OCI-LY1 (cell line): ENCODE data around the gene TPM1.

Experiments used
- H2AFZ ChIP-seq: fragments of 200-600 bp; sonication (generic), shearing (Covaris generic); 2 replicates; pipeline ENCODE4 v1.6.0; 2014; ENCODE audit warnings: antibody characterized with exemption, mild to moderate bottlenecking, low read length
- H3F3A ChIP-seq: fragments of 200-600 bp; sonication (generic), shearing (Covaris generic); 2 replicates; pipeline ENCODE4 v1.6.0; 2014; ENCODE audit warnings: mild to moderate bottlenecking, antibody characterized with exemption, low read length, moderate library complexity; ENCODE audit not compliant: insufficient read depth
- H3K27ac ChIP-seq: fragments of 200-600 bp; sonication (generic); 2 replicates; pipeline ENCODE4 v1.5.1; 2014; ENCODE audit warnings: low read length, mixed run types, mild to moderate bottlenecking, low read depth; ENCODE audit not compliant: poor library complexity, severe bottlenecking
- H3K27me3 ChIP-seq: fragments of 200-600 bp; sonication (generic); 2 replicates; pipeline ENCODE4 v1.6.0; 2014; ENCODE audit warnings: antibody characterized with exemption, mild to moderate bottlenecking, low read length, moderate library complexity; ENCODE audit not compliant: insufficient read depth
- H3K36me3 ChIP-seq: fragments of 200-600 bp; sonication (generic); 2 replicates; pipeline ENCODE4 v1.6.1; 2014; ENCODE audit warnings: mild to moderate bottlenecking, antibody characterized with exemption, low read length, moderate library complexity, mixed read lengths; ENCODE audit not compliant: insufficient read depth
- H3K4me1 ChIP-seq: fragments of 200-600 bp; sonication (generic); 2 replicates; pipeline ENCODE4 v1.5.1; 2014; ENCODE audit warnings: mild to moderate bottlenecking, low read length, moderate library complexity; ENCODE audit not compliant: insufficient read depth, severe bottlenecking
- H3K4me2 ChIP-seq: fragments of 200-600 bp; sonication (generic), shearing (Covaris generic); 2 replicates; pipeline ENCODE4 v1.6.1; 2014; ENCODE audit warnings: low read length
- H3K4me3 ChIP-seq: fragments of 200-600 bp; sonication (generic); 2 replicates; pipeline ENCODE4 v1.5.1; 2014; ENCODE audit warnings: low read length, low read depth, mild to moderate bottlenecking, mixed read lengths; ENCODE audit not compliant: poor library complexity, severe bottlenecking
- H3K79me2 ChIP-seq: fragments of 200-600 bp; shearing (Covaris generic); 2 replicates; pipeline ENCODE4 v1.6.1; 2016; ENCODE audit warnings: mixed run types, low read length, mixed read lengths; ENCODE audit not compliant: insufficient read depth
- H3K9ac ChIP-seq: fragments of 200-600 bp; sonication (generic), shearing (Covaris generic); 2 replicates; pipeline ENCODE4 v1.6.1; 2014; ENCODE audit warnings: mild to moderate bottlenecking, low read length, mixed read lengths
- H3K9me2 ChIP-seq: fragments of 200-600 bp; sonication (generic), shearing (Covaris generic); 2 replicates; pipeline ENCODE4 v1.6.1; 2014; ENCODE audit warnings: low read depth, mild to moderate bottlenecking, low read length, mixed read lengths
- H3K9me3 ChIP-seq: fragments of 200-600 bp; shearing (Covaris generic); 2 replicates; pipeline ENCODE4 v1.6.1; 2014; ENCODE audit warnings: low read length, mixed read lengths
- H4K20me1 ChIP-seq: fragments of 200-600 bp; sonication (generic), shearing (Covaris generic); 2 replicates; pipeline ENCODE4 v1.6.0; 2016; ENCODE audit warnings: mild to moderate bottlenecking, low read length; ENCODE audit not compliant: insufficient read depth
- CTCF ChIP-seq: fragments of 200-600 bp; sonication (generic), shearing (Covaris generic); IDR thresholded peaks from 2 replicates; pipeline ENCODE4 v1.5.1; 2017; ENCODE audit warnings: mild to moderate bottlenecking, antibody characterized with exemption, low read length, moderate library complexity, mixed read lengths
- EZH2 ChIP-seq: fragments of 200-600 bp; sonication (generic), shearing (Covaris generic); IDR thresholded peaks from 2 replicates; pipeline ENCODE4 v1.8.0; 2017; ENCODE audit warnings: borderline replicate concordance, mixed run types, mild to moderate bottlenecking, antibody characterized with exemption, low read length, moderate library complexity, mixed read lengths

Gene TPM1

GRCh38 chr15:63010386-63010785, 32.2 kb upstream of the TPM1 start:
- no peak overlapping the region for H2AFZ ChIP-seq

GRCh38 chr15:63010920-63011693, 31.4 kb upstream of the TPM1 start:
- Histone ChIP-seq H3K27ac (no peak overlapping the region), H3K4me3 (no peak overlapping the region), H3K79me2 (no peaks in the 10 kb centered on the region), H3K36me3 (no peaks in the 10 kb centered on the region), H2AFZ (no peak overlapping the region), H3K9me3 (no peaks in the 10 kb centered on the region), H3K9me2 (no peaks in the 10 kb centered on the region), H3K27me3 (peaks cover 10% of the 10 kb centered on the region), H3K4me2 (no peak overlapping the region), H3F3A (no peaks in the 10 kb centered on the region), H4K20me1 (no peaks in the 10 kb centered on the region), H3K4me1 (no peaks in the 10 kb centered on the region), H3K9ac (no peak overlapping the region)
- no peak for TF ChIP-seq CTCF

More at GRCh38 chr15:63010386-63010785, 32.2 kb upstream of the TPM1 start:
- H3K4me2 ChIP-seq: no peak overlapping the region
- no peak overlapping the region for H3K4me3 ChIP-seq
- no peaks in the 10 kb centered on the region for H4K20me1 ChIP-seq
- no peaks in the 10 kb centered on the region for H3F3A ChIP-seq
- no peaks in the 10 kb centered on the region for H3K4me1 ChIP-seq
- no peaks in the 10 kb centered on the region for H3K9me2 ChIP-seq
- H3K27me3 ChIP-seq: peaks cover 9% of the 10 kb centered on the region
- no peaks in the 10 kb centered on the region for H3K79me2 ChIP-seq
- no peaks in the 10 kb centered on the region for H3K9me3 ChIP-seq
- H3K27ac ChIP-seq: no peak overlapping the region
- H3K9ac ChIP-seq: no peak overlapping the region
- TF ChIP-seq CTCF: no peak
- no peak for TF ChIP-seq EZH2
- no peaks in the 10 kb centered on the region for H3K36me3 ChIP-seq

- Histone ChIP-seq H3K79me2 (no peaks in the 10 kb centered on the region), H3K9ac (no peak overlapping the region), H4K20me1 (no peaks in the 10 kb centered on the region), H3K27ac (no peak overlapping the region), H3K36me3 (no peaks in the 10 kb centered on the region), H3K27me3 (peaks cover 10% of the 10 kb centered on the region), H3K4me2 (no peak overlapping the region), H2AFZ (no peak overlapping the region), H3K9me2 (no peaks in the 10 kb centered on the region), H3K4me1 (no peaks in the 10 kb centered on the region), H3F3A (no peaks in the 10 kb centered on the region), H3K4me3 (no peak overlapping the region), H3K9me3 (no peaks in the 10 kb centered on the region)
- TF ChIP-seq CTCF: no peak
- no peak for TF ChIP-seq EZH2
These were observed 30.1 kb upstream of the TPM1 start for GRCh38 chr15:63012444-63012843.
